ENCODE data around the gene TANC2. TPM values are rescaled to one million over a fixed set of nuclear protein-coding genes. Genes with fewer than 3 reads are reported as not detected.

TANC2 gene
- total RNA-seq, 1 donor: 40.2 TPM

DNA sequence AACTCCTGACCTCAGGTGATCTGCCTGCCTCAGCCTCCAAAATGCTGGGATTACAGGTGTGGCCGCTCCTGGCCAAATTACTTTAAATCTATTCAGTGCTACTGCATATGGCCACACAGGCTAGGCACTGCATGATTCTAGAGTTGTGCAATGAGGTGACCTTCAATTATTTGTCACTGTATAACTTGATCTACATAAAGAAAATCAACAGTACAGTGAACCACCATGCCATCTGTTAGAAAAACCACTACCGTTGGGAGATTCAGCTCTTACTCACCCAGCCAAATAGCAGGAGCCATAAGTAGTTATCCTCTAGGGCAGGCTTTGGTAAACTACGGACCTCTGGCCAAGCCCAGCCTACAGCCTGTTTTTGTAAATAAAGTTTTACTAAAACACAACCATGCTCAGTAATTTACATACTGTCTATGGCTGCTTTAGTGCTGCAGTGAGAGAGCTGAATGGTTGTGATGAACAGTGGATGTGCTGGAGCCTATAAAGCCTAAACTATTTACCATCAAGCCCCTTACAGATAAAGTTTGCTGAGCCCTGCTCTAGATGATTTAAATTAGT is 40.7 kb upstream of the TANC2 start:
- H3K4me3 ChIP-seq (ENCODE audit: low read depth, low read length): no peak overlapping the region
- no peak for DNase-seq (ENCODE audit: low read depth)
- TF ChIP-seq, protein P1, sequence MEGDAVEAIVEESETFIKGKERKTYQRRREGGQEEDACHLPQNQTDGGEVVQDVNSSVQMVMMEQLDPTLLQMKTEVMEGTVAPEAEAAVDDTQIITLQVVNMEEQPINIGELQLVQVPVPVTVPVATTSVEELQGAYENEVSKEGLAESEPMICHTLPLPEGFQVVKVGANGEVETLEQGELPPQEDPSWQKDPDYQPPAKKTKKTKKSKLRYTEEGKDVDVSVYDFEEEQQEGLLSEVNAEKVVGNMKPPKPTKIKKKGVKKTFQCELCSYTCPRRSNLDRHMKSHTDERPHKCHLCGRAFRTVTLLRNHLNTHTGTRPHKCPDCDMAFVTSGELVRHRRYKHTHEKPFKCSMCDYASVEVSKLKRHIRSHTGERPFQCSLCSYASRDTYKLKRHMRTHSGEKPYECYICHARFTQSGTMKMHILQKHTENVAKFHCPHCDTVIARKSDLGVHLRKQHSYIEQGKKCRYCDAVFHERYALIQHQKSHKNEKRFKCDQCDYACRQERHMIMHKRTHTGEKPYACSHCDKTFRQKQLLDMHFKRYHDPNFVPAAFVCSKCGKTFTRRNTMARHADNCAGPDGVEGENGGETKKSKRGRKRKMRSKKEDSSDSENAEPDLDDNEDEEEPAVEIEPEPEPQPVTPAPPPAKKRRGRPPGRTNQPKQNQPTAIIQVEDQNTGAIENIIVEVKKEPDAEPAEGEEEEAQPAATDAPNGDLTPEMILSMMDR (IDR thresholded peaks at IDR 0.05; ENCODE audit: insufficient read depth, low read depth, low read length): no peak

DNA sequence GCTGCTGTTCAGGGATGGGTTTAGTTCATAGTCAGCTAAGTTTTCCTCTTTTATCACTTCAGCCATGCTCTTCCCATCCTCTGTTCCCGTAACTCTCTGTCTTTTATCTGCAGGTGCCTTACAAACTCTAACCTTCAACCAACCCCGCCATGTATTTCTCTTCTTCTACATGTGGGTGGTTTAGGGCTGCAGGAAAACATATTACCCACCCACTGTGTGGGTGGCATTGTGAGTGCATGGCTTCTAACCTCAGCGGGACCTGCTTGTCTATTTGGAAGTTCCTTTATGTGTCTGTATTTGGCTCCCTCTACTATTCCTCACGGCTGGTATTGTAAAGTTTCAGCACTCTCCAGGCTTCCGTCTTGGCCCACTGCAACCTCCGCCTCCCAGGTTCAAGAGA is 39.0 kb upstream of the TANC2 start:
- DNase-seq (ENCODE audit: low read depth): no peak
- TF ChIP-seq, protein P1 (IDR thresholded peaks at IDR 0.05; ENCODE audit: insufficient read depth, low read depth, low read length): no peak

DNA sequence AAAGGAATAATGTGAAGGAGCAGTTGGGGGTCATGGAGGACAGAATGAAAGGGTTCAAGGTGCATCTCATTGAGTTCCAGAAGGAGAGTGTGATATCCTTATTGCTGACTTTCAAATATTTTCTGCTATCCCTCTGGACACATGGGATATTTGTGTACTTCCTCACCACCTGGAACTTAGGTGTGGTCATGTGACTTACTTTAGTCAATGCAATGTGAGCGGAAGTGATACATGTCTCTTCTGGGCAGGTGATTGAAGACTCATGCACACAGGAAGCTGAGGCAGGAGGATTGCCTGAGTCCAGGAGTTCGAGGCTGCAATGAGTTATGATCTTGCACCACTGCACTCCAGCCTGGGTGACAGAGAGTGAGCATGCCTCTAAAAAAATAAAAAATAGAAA is 36.7 kb upstream of the TANC2 start:
- no peak overlapping the region for H3K4me3 ChIP-seq (ENCODE audit: low read depth, low read length)
- no peak for DNase-seq (ENCODE audit: low read depth)
- TF ChIP-seq, protein P1 (IDR thresholded peaks at IDR 0.05; ENCODE audit: insufficient read depth, low read depth, low read length): no peak

More for the DNA sequence above, 39.0 kb upstream of the TANC2 start:
- no peak overlapping the region for H3K4me3 ChIP-seq (ENCODE audit: low read depth, low read length)

DNA sequence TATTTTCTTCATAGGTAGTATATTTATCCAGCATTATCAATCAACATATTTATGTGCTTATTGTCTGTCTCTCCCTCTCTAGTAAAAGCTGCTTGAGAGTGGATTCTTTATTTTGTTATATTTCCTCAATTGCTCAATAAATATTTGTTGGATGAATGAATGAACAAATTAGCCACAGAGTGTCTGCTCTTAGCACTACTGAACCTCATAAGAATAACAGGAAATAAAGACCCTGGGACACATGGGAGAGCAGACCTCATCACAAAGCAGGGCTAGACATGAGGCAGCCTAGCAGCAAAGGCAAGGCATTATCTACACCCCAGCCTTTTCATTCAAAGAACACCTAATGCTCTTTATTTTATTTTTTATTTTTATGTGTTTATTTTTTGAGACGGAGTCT is 34.9 kb upstream of the TANC2 start:
- no peak overlapping the region for H3K4me3 ChIP-seq (ENCODE audit: low read depth, low read length)
- TF ChIP-seq, protein P1 (IDR thresholded peaks at IDR 0.05; ENCODE audit: insufficient read depth, low read depth, low read length): no peak
- DNase-seq (ENCODE audit: low read depth): no peak

DNA sequence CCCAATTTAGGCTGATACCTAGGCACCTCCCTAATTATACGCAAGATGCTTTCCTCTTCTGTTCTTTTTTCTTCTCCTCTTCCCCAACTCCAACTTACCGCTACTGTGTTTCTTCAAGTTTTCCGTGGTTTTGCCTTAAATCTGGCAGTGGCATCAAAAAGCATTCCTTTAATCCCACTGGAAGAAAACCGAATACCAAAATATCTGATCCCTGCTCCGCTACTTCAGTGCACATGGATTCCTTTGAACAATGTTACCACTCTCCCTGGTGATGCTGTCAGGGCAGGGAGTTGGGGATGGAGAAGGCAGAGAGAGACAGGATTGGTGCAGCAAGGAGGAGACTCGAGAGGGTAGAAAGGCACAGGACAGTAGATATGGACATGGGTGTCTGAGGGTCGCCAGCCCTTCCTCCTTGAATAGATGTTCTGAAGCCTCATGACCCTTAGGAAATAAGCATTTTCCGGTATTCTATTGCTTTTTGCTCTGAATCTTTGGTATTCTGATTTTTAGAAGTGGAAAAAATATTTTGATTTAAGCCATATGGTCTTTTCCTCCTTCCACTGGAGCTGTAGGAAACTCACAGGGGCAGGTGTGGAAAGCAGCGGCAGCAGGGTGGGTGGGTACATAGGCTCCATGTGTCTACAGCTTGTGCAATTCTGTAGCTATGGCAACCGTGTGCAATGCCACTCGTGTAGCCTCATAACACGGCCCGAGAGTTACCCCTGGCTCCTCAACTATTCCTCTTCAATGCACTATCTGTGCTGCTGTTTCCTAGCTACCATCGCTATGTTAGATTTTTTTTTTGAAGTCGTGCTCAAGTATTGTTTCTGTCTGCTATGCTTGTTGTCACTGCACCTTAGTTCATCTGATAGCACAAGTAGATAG is 32.3 kb upstream of the TANC2 start:
- no peak overlapping the region for H3K4me3 ChIP-seq (ENCODE audit: low read depth, low read length)
- DNase-seq (ENCODE audit: low read depth): peak; percentile 58
- TF ChIP-seq, protein P1 (IDR thresholded peaks at IDR 0.05; ENCODE audit: insufficient read depth, low read depth, low read length): no peak

DNA sequence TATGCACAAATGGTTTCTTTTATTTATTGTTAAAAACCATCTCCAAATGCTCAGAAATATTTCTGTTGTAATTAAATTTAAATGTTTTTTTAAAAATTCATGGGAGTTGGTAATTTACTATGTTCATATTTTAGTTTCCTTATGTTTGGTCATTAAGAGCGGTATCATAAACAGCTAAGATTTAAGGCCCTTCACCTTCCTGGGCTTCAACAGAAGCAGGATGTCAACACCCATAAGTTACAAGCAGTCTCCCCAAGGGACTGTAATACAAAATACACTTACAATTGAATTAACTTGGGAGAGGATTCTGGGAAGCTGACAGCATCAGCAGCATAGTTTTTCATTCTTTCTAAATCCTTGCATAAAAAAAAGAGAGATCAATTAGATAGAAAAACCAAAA is 30.9 kb upstream of the TANC2 start:
- TF ChIP-seq, protein P1 (IDR thresholded peaks at IDR 0.05; ENCODE audit: insufficient read depth, low read depth, low read length): no peak
- DNase-seq (ENCODE audit: low read depth): no peak
- H3K4me3 ChIP-seq (ENCODE audit: low read depth, low read length): no peak overlapping the region

All from fibroblast of villous mesenchyme (primary cell).